HepG2 (cell line): ENCODE measurements around the gene NEU1. TPM values are rescaled to one million over a fixed set of nuclear protein-coding genes. Genes with fewer than 3 reads are reported as not detected.

Source experiments
- ARNTL ChIP-seq: sonication (generic); formaldehyde crosslinking; IDR thresholded peaks from 2 replicates; pipeline ENCODE4 v1.4.0; 2020; ENCODE audit warnings: mild to moderate bottlenecking, missing genetic modification reagents
- CAMTA2 ChIP-seq: sonication (generic); formaldehyde crosslinking; IDR thresholded peaks from 2 replicates; pipeline ENCODE4 v1.4.0; 2020; ENCODE audit warnings: mild to moderate bottlenecking, missing genetic modification reagents, borderline replicate concordance
- CBX5 ChIP-seq: sonication (generic); formaldehyde crosslinking; IDR thresholded peaks from 2 replicates; pipeline ENCODE4 v1.4.0; 2020; ENCODE audit warnings: missing genetic modification reagents, borderline replicate concordance
- ELF4 ChIP-seq: sonication (generic); formaldehyde crosslinking; IDR thresholded peaks from 2 replicates; pipeline ENCODE4 v1.5.0; 2020; ENCODE audit warnings: missing genetic modification reagents, mild to moderate bottlenecking, moderate library complexity, borderline replicate concordance
- FOXC1 ChIP-seq: sonication (generic); formaldehyde crosslinking; IDR thresholded peaks from 2 replicates; pipeline ENCODE4 v1.8.0; 2022; ENCODE audit warnings: mild to moderate bottlenecking, missing genetic modification reagents, borderline replicate concordance
- FOXP4 ChIP-seq: sonication (generic); formaldehyde crosslinking; IDR thresholded peaks from 2 replicates; pipeline ENCODE4 v1.4.0; 2020; ENCODE audit warnings: missing genetic modification reagents
- HIVEP1 ChIP-seq: sonication (generic); formaldehyde crosslinking; IDR thresholded peaks from 2 replicates; pipeline ENCODE4 v1.4.0; 2020; ENCODE audit warnings: mild to moderate bottlenecking, missing genetic modification reagents
- IRF2 ChIP-seq: IDR thresholded peaks from 2 replicates; pipeline ENCODE4 v1.6.1; 2018; ENCODE audit warnings: missing genetic modification reagents, missing compliant biosample characterization
- KDM5A ChIP-seq: fragments of 200-600 bp; sonication (generic); IDR thresholded peaks from 2 replicates; pipeline ENCODE4 v1.7.0; 2018; ENCODE audit warnings: antibody characterized with exemption, mild to moderate bottlenecking, low read length, borderline replicate concordance
- MTERF4 ChIP-seq: sonication (generic); formaldehyde crosslinking; IDR thresholded peaks from 2 replicates; pipeline ENCODE4 v1.8.0; 2023; ENCODE audit warnings: mild to moderate bottlenecking, missing genetic modification reagents
- NFYC ChIP-seq: IDR thresholded peaks from 2 replicates; pipeline ENCODE4 v1.6.1; 2016; ENCODE audit warnings: missing genetic modification reagents, missing compliant biosample characterization
- PRDM4 ChIP-seq: sonication (generic); formaldehyde crosslinking; IDR thresholded peaks from 2 replicates; pipeline ENCODE4 v1.9.0; 2021; ENCODE audit warnings: missing genetic modification reagents, borderline replicate concordance
- STAT6 ChIP-seq: sonication (generic); formaldehyde crosslinking; IDR thresholded peaks from 2 replicates; pipeline ENCODE4 v1.4.0; 2020; ENCODE audit warnings: missing genetic modification reagents, mild to moderate bottlenecking, borderline replicate concordance
- TRIM24 ChIP-seq: sonication (generic); formaldehyde crosslinking; IDR thresholded peaks from 2 replicates; pipeline ENCODE4 v1.8.0; 2022; ENCODE audit warnings: mild to moderate bottlenecking, missing genetic modification reagents
- ZC3H13 ChIP-seq: sonication (generic); formaldehyde crosslinking; IDR thresholded peaks from 2 replicates; pipeline ENCODE4 v1.8.1; 2023; ENCODE audit warnings: mild to moderate bottlenecking, missing genetic modification reagents, moderate library complexity
- ZEB1 ChIP-seq: IDR thresholded peaks from 2 replicates; pipeline ENCODE4 v1.6.1; 2012; ENCODE audit warnings: mild to moderate bottlenecking, low read depth, inconsistent platforms; ENCODE audit not compliant: insufficient replicate concordance
- ZNF224 ChIP-seq: sonication (generic); formaldehyde crosslinking; IDR thresholded peaks from 2 replicates; pipeline ENCODE4 v1.5.0; 2020; ENCODE audit warnings: mild to moderate bottlenecking, missing genetic modification reagents
- ZNF605 ChIP-seq: sonication (generic); formaldehyde crosslinking; IDR thresholded peaks from 2 replicates; pipeline ENCODE4 v1.8.0; 2022; ENCODE audit warnings: mild to moderate bottlenecking, missing genetic modification reagents
- ZNF784 ChIP-seq: sonication (generic); formaldehyde crosslinking; IDR thresholded peaks from 2 replicates; pipeline ENCODE4 v1.5.1; 2020; ENCODE audit warnings: missing genetic modification reagents, mild to moderate bottlenecking, borderline replicate concordance
- polyA plus RNA-seq, 8 experiments: library from polyadenylated mRNA; depleted of rRNA in 3 of 8; stranded (reverse) in 7 of 8; unstranded in 1 of 8; fragments of >200 nt; fragmentation: Illumina TruSeq in 4 of 8; extraction: Trizol in 4 of 8; gene quantifications; 2 replicates each; pipeline versions ENCODE4 v1.2.1 to v1.2.3, GENCODE V29; 2011 to 2016; ENCODE audit warnings: low read depth in 4 of 8, missing spikeins in 1 of 8, mixed read lengths in 1 of 8; ENCODE audit not compliant: insufficient read depth in 1 of 8
- total RNA-seq, 5 experiments: library from RNA; depleted of rRNA; stranded (reverse); fragments of >200 nt; fragmentation: Illumina TruSeq; extraction: Trizol; gene quantifications; 2 replicates each; pipeline ENCODE4 v1.2.3, GENCODE V29; 2016; ENCODE audit warnings: low read depth in 1 of 5

NEU1 gene
- total and polyA plus RNA-seq, 2 of the 13 experiments (the other 11 are each of a cell fraction or from before 2014, with no cell fraction given): 215 to 297 TPM

GRCh38 chr6:31897612-31898382 is 35.2 kb upstream of the NEU1 start, which contains the start of gene EHMT2 (continued):
- no peak for TF ChIP-seq PRDM4 (CRISPR knock-in tag)
- no peak for TF ChIP-seq CAMTA2
- no peak for TF ChIP-seq STAT6 (CRISPR knock-in tag)
- TF ChIP-seq ZEB1: peak; percentile 13
- TF ChIP-seq FOXC1 (CRISPR knock-in tag): peak; percentile 57; the same call in 1 of the 2 replicates
- TF ChIP-seq NFYC (CRISPR knock-in tag): no peak
- TF ChIP-seq TRIM24 (CRISPR knock-in tag): 0 out of 2 replicates have a peak, but pooled peaks have one; percentile 10
- peak; percentile 57; the same call in 1 of the 2 replicates for TF ChIP-seq CBX5 (CRISPR knock-in tag)
- TF ChIP-seq ZC3H13 (CRISPR knock-in tag): peak; percentile 83; the same call in 1 of the 2 replicates
- peak; percentile 84 for TF ChIP-seq ZNF605 (CRISPR knock-in tag)
- no peak for TF ChIP-seq ZNF784 (CRISPR knock-in tag)
- 0 out of 2 replicates have a peak, but pooled peaks have one; percentile 13 for TF ChIP-seq ARNTL (CRISPR knock-in tag)
- TF ChIP-seq KDM5A: peak; percentile 71
- TF ChIP-seq ELF4 (CRISPR knock-in tag): peak; percentile 54; the same call in 1 of the 2 replicates
- 0 out of 2 replicates have a peak, but pooled peaks have one; percentile 32 for TF ChIP-seq ZNF224 (CRISPR knock-in tag)
- TF ChIP-seq FOXP4: no peak
- peak; percentile 31; the same call in 1 of the 2 replicates for TF ChIP-seq IRF2 (CRISPR knock-in tag)
- 0 out of 2 replicates have a peak, but pooled peaks have one; percentile 38 for TF ChIP-seq HIVEP1
- no peak for TF ChIP-seq MTERF4
